Spinal cord (tissue), 10 donors: ENCODE measurements around the gene IL3RA. TPM values are rescaled to one million over a fixed set of nuclear protein-coding genes. Genes with fewer than 3 reads are reported as not detected.

Experiments
- DNase-seq, 6 donors: peaks; one replicate each; pipeline versions ENCODE4 v3.0.0 to v3.0.0-alpha.2; 2013 to 2015; ENCODE audit warnings: low spot score in 6 of 6, low read depth in 4 of 6
- H3K27ac ChIP-seq: one replicate; pipeline ENCODE4 v1.5.1; 2013; ENCODE audit warnings: low read depth, low read length, control low read depth
- H3K27me3 ChIP-seq: one replicate; pipeline ENCODE4 v1.6.1; 2013; ENCODE audit warnings: low read length; ENCODE audit not compliant: control insufficient read depth, insufficient read depth
- H3K36me3 ChIP-seq: one replicate; pipeline ENCODE4 v1.6.1; 2013; ENCODE audit warnings: low read length; ENCODE audit not compliant: control insufficient read depth, insufficient read depth
- H3K4me1 ChIP-seq: one replicate; pipeline ENCODE4 v1.6.1; 2013; ENCODE audit warnings: low read length; ENCODE audit not compliant: control insufficient read depth, insufficient read depth
- H3K4me3 ChIP-seq: one replicate; pipeline ENCODE4 v1.5.1; 2013; ENCODE audit warnings: low read depth, low read length, control low read depth
- H3K9me3 ChIP-seq: one replicate; pipeline ENCODE4 v1.6.1; 2013; ENCODE audit warnings: low read length; ENCODE audit not compliant: control insufficient read depth, insufficient read depth
- WGBS: methylation state at CpG from one replicate; pipeline ENCODE4 v1.1.5; 2013; ENCODE audit warnings: missing lambda C conversion rate; ENCODE audit not compliant: insufficient coverage; 5-methylcytosine and 5-hydroxymethylcytosine counted together
- polyA plus RNA-seq, 2 donors: library from polyadenylated mRNA; unstranded; fragments of 120-200 nt; gene quantifications; one replicate each; pipeline ENCODE4 v1.2.1, GENCODE V29; 2013; ENCODE audit not compliant: insufficient read length in 2 of 2
- total RNA-seq, 2 donors: library from RNA; depleted of rRNA in 1 of 2; stranded (reverse); fragments of 120-200 nt in 1 of 2; fragments of >200 nt in 1 of 2; gene quantifications; one replicate each; pipeline versions ENCODE4 v1.2.3 to v1.2.4, GENCODE V29; 2013 to 2014
- donor health status: healthy.

Gene IL3RA
- total and polyA plus RNA-seq, 4 donors = 3.8 to 30.0 (median 12.5) TPM

DNA sequence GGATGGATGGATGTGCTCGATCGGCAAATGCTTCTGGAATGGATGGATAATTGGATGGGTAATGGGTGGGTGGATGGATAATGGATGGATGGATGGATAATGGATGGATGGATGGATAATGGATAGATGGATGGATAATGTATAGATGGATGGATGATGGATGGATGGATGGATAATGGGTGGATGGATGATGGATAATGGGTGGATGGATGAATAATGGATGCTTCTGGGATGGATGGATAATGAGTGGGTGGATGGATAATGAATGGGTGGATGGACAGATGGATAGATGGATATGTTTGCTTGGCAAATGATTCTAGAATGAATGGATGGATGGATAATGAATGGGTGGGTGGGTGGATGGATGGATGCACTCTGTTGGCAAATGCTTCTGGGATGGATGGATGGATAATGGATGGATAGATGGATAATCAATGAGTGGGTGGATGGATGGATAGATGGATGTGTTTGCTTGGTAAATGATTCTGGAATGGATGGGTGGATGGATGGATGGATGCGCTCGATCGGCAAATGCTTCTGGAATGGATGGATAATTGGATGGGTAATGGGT is 59.1 kb downstream of the IL3RA start:
- 99% methylated on average over 5 of the region's 5 CpGs for WGBS

DNA sequence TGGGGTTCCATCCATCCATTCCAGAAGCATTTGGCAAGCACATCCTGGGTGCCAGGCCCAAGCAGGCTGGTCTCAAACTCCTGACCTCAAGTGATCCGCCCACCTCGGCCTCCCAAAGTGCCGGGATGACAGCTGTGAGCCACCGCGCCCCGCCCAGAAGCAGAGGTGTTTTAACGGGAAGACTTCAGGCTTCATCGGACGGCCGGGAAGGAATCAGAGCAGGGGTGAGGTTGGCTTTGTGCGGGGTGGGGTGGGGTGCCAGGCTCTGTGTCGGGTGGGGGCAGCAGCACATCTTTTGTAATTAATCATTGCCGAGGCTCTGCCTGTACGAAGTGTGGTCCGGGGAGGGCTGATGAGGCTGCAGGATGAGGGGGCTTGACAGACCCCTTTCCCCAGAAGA is 60.4 kb downstream of the IL3RA start:
- 89% methylated on average over 9 of the region's 15 CpGs for WGBS
- no peak for DNase-seq
- peaks cover 69% of the 10 kb centered on the region for H3K36me3 ChIP-seq

More for the DNA sequence above, 59.1 kb downstream of the IL3RA start:
- no peak for DNase-seq
- no peaks in the 10 kb centered on the region for H3K9me3 ChIP-seq
- peaks cover 61% of the 10 kb centered on the region for H3K36me3 ChIP-seq
- H3K27me3 ChIP-seq = no peaks in the 10 kb centered on the region
- no peak overlapping the region for H3K27ac ChIP-seq
- no peak overlapping the region for H3K4me3 ChIP-seq
- peaks cover 29% of the 10 kb centered on the region for H3K4me1 ChIP-seq

DNA sequence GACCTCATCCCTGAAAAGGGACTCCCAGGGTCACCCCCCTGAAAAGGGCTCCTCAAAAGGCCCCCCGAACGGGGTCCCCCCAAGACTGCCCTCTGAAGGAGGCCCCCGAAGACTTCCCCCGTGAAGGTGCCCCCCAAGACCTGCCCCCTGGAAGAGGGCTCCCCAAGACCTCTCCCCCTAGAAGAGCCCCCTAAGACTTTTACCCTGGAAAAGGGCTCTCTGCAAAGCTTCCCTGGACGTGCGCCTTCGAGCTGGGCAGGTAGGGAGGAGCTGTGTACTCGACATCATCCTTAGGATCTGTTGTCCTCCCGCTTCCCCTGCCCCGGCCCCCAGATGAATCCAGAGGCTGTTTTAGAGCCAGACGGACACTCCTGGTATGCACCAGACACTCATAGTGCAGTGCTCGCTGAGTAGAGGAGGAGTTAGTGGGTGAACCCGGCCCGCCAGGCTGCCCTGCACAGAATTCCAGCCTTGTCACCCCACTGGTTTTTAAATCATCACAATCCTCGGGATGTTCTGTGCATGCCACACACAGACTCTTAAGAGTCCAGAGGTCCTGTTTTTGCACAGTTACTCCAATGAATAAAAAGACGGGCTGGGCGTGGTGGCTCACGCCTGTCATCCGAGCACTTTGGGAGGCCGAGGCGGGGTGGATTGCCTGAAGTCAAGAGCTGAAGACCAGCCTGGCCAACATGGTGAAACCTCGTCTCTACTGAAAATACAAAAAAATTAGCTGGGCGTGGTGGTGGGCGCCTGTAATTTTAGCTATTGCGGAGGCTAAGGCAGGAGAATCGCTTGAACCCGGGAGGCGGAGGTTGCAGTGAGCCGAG is 61.1 kb downstream of the IL3RA start:
- no peaks in the 10 kb centered on the region for H3K27me3 ChIP-seq
- no peak for DNase-seq
- H3K4me3 ChIP-seq = no peak overlapping the region
- peaks cover 76% of the 10 kb centered on the region for H3K36me3 ChIP-seq
- H3K27ac ChIP-seq = no peak overlapping the region
- 93% methylated on average over 20 of the region's 29 CpGs for WGBS
- no peaks in the 10 kb centered on the region for H3K9me3 ChIP-seq
- H3K4me1 ChIP-seq = peaks cover 22% of the 10 kb centered on the region

More for the DNA sequence above, 60.4 kb downstream of the IL3RA start:
- peaks cover 22% of the 10 kb centered on the region for H3K4me1 ChIP-seq
- H3K4me3 ChIP-seq = no peak overlapping the region
- H3K27ac ChIP-seq = no peak overlapping the region
- H3K9me3 ChIP-seq = no peaks in the 10 kb centered on the region
- no peaks in the 10 kb centered on the region for H3K27me3 ChIP-seq

GRCh38 chrX:1398431-1399340 is 62.1 kb downstream of the IL3RA start:
- no peaks in the 10 kb centered on the region for H3K27me3 ChIP-seq
- H3K4me3 ChIP-seq = no peak overlapping the region
- 87% methylated on average over 23 of the region's 29 CpGs for WGBS
- no peak for DNase-seq
- peaks cover 16% of the 10 kb centered on the region for H3K4me1 ChIP-seq
- no peak overlapping the region for H3K27ac ChIP-seq
- no peaks in the 10 kb centered on the region for H3K9me3 ChIP-seq
- H3K36me3 ChIP-seq = peaks cover 86% of the 10 kb centered on the region

GRCh38 chrX:1400049-1400448 is 63.5 kb downstream of the IL3RA start:
- DNase-seq = no peak
- Histone ChIP-seq H3K4me3 (no peak overlapping the region), H3K36me3 (peaks cover 91% of the 10 kb centered on the region), H3K9me3 (no peaks in the 10 kb centered on the region), H3K27ac (no peak overlapping the region), H3K27me3 (no peaks in the 10 kb centered on the region), H3K4me1 (peaks cover 4% of the 10 kb centered on the region)
- WGBS = 95% methylated on average over 3 of the region's 12 CpGs

GRCh38 chrX:1400742-1401471 is 64.3 kb downstream of the IL3RA start:
- DNase-seq = no peak
- no peaks in the 10 kb centered on the region for H3K27me3 ChIP-seq
- no peaks in the 10 kb centered on the region for H3K9me3 ChIP-seq
- no peak overlapping the region for H3K4me3 ChIP-seq
- H3K4me1 ChIP-seq = no peaks in the 10 kb centered on the region
- WGBS = 83% methylated on average over 22 of the region's 27 CpGs
- peaks cover 94% of the 10 kb centered on the region for H3K36me3 ChIP-seq
- H3K27ac ChIP-seq = no peak overlapping the region

GRCh38 chrX:1401611-1402430 is 65.2 kb downstream of the IL3RA start:
- no peak overlapping the region for H3K4me3 ChIP-seq
- no peaks in the 10 kb centered on the region for H3K27me3 ChIP-seq
- peaks cover 96% of the 10 kb centered on the region for H3K36me3 ChIP-seq
- WGBS = 93% methylated on average over 30 of the region's 30 CpGs
- no peak overlapping the region for H3K27ac ChIP-seq
- DNase-seq = no peak
- no peaks in the 10 kb centered on the region for H3K9me3 ChIP-seq
- H3K4me1 ChIP-seq = no peaks in the 10 kb centered on the region

DNA sequence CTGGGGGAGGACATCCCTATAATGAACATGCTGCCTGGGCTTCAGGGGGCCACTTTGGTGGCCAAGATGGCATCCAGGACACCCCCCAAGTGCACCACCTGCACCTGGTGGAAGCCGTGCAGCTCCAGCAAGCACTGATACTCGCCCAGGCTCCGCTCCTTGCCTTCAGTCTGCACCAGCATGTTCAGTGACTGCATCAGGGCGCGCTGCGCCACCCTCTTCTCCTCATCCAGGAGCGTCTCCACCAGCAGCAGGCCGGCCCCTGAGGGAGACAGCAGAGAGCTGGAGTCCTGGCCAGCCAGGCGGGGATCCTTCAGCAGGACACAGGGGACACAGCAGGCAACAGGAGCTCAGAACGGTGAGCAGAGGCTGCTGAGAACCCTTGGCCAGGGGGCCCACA is 66.6 kb downstream of the IL3RA start:
- WGBS = 96% methylated on average over 7 of the region's 10 CpGs
- DNase-seq = no peak

More for the DNA sequence above, 66.6 kb downstream of the IL3RA start:
- H3K27me3 ChIP-seq = no peaks in the 10 kb centered on the region
- peaks cover 94% of the 10 kb centered on the region for H3K36me3 ChIP-seq
- no peaks in the 10 kb centered on the region for H3K9me3 ChIP-seq
- no peaks in the 10 kb centered on the region for H3K4me1 ChIP-seq
- no peak overlapping the region for H3K4me3 ChIP-seq
- no peak overlapping the region for H3K27ac ChIP-seq
